ENCODE data around the gene NRXN3. TPM values are rescaled to one million over a fixed set of nuclear protein-coding genes. Genes with fewer than 3 reads are reported as not detected.

NRXN3 gene
- total and polyA plus RNA-seq, 2 of the 4 experiments (the other 2 are of a cell fraction), result 4.8 to 25.1 TPM

- dilution Hi-C loops (cut with HindIII; ENCODE audit: low sequenced_read_pairs, unreplicated experiment) (no loop called here), in situ Hi-C loops (cut with MboI; ENCODE audit: low sequenced_read_pairs) (no loop called here), intact Hi-C loops (cut with micrococcal nuclease) (no loop called here)
- Histone ChIP-seq H2BK15ac (ENCODE audit: low read depth, low read length) (no peak overlapping the region), H2AFZ (replicated peaks; ENCODE audit: low read length, poor library complexity) (no peak overlapping the region), H2BK20ac (ENCODE audit: low read depth, low read length) (no peak overlapping the region), H3K27ac (ENCODE audit: insufficient read depth, low read length) (no peak overlapping the region), H4K91ac (ENCODE audit: insufficient read depth, low read depth, low read length) (no peak overlapping the region), H3K79me1 (ENCODE audit: low read depth in 1 of 2, low read length in 2 of 2) (no peaks in the 10 kb centered on the region), H3K23ac (ENCODE audit: low read depth, low read length) (no peak overlapping the region), H3K9me3 (ENCODE audit: control insufficient read depth, insufficient read depth, low read length) (peaks cover 14% of the 10 kb centered on the region), H4K8ac (ENCODE audit: low read depth in 2 of 2, low read length in 2 of 2) (no peak overlapping the region), H3K36me3 (ENCODE audit: control insufficient read depth, insufficient read depth, low read length) (no peaks in the 10 kb centered on the region), H3K4me1 (ENCODE audit: control insufficient read depth, insufficient read depth, low read length) (no peaks in the 10 kb centered on the region), H3K27me3 (ENCODE audit: control insufficient read depth, insufficient read depth, low read length) (no peaks in the 10 kb centered on the region), H2AK5ac (ENCODE audit: low read depth, low read length) (no peak overlapping the region), H3K56ac (ENCODE audit: extremely low read depth, insufficient read depth, low read length) (no peak overlapping the region), H4K20me1 (ENCODE audit: insufficient read depth, low read length) (no peaks in the 10 kb centered on the region), H3K9ac (ENCODE audit: low read depth, low read length) (no peak overlapping the region), H2BK5ac (ENCODE audit: low read depth, low read length, poor library complexity, severe bottlenecking) (no peak overlapping the region), H3K14ac (replicated peaks; ENCODE audit: low read depth, low read length) (no peak overlapping the region), H4K5ac (ENCODE audit: low read depth, low read length) (no peak overlapping the region), H2AK9ac (replicated peaks; ENCODE audit: low read depth, low read length, poor library complexity) (no peak overlapping the region), H2BK120ac (ENCODE audit: low read depth, low read length) (no peak overlapping the region), H3K4ac (ENCODE audit: low read depth, low read length) (no peak overlapping the region), H3K9me1 (ENCODE audit: insufficient read depth, low read length) (no peaks in the 10 kb centered on the region), H3K4me3 (ENCODE audit: insufficient read depth, low read depth, low read length) (no peak overlapping the region), H3K18ac (ENCODE audit: low read depth, low read length) (no peak overlapping the region), H3K4me2 (ENCODE audit: low read depth, low read length) (no peak overlapping the region)
- no TSS peak for BruUV-seq (replicated peaks)
- TF ChIP-seq MAFK (IDR thresholded peaks at IDR 0.05; ENCODE audit: low read depth, low read length) (no peak), MXI1 (IDR thresholded peaks at IDR 0.05; ENCODE audit: borderline replicate concordance, low read depth, low read length) (no peak), CTCF (conservative IDR thresholded peaks at IDR 0.05; ENCODE audit: low read depth, low read length) (no peak), MAZ (IDR thresholded peaks at IDR 0.05; ENCODE audit: borderline replicate concordance, low read depth, low read length) (no peak), RFX5 (IDR thresholded peaks at IDR 0.05; ENCODE audit: low read depth, low read length) (no peak), SMC3 (IDR thresholded peaks at IDR 0.05; ENCODE audit: low read depth, low read length) (no peak), ELK1 (IDR thresholded peaks at IDR 0.05; ENCODE audit: borderline replicate concordance, low read depth, low read length) (no peak), BHLHE40 (IDR thresholded peaks at IDR 0.05; ENCODE audit: low read depth, low read length) (no peak), POLR2A (IDR thresholded peaks at IDR 0.05; ENCODE audit: low read depth, low read length) (no peak), RCOR1 (IDR thresholded peaks at IDR 0.05; ENCODE audit: insufficient replicate concordance, low read length) (no peak), FOS (IDR thresholded peaks at IDR 0.05; ENCODE audit: low read depth, low read length) (no peak), USF2 (IDR thresholded peaks at IDR 0.05; ENCODE audit: low read depth, low read length) (no peak)
- POLR2A ChIA-PET (ENCODE audit: unreplicated experiment), result no interaction called here
- DNase-seq, result no peak
- no CpG with 5 or more reads among the region's 1 CpG for WGBS, 2 experiments (ENCODE audit: extremely low coverage in 2 of 2, insufficient read length in 1 of 2)
- CTCF ChIA-PET, result no interaction called here
- no peak for ATAC-seq (ENCODE audit: low read depth)
Observed at GRCh38 chr14:78653173-78653572, 483.0 kb downstream of the NRXN3 start.

Data from IMR-90 (cell line).